T-cell (primary cell): ENCODE measurements around the gene R3HDML. TPM values are rescaled to one million over a fixed set of nuclear protein-coding genes. Genes with fewer than 3 reads are reported as not detected.
"Not testable (repeated sequence)": the region's sequence is repeated elsewhere in the genome, so short reads cannot be mapped to it uniquely, and the experiment has no call there.

Source experiments
- ATAC-seq, 4 experiments: fragments of 200-7000 bp in 3 of 4; fragments of 150-1000 bp in 1 of 4; cut with Tn5 transposase; replicated peaks in 1 of 4; 1 replicate in 3 of 4; 2 replicates in 1 of 4; pipeline ENCODE4 v1.10.0; 2021; ENCODE audit warnings: moderate library complexity in 3 of 4, mild to moderate bottlenecking in 2 of 4, moderate number of reproducible peaks in 1 of 4
- CTCF ChIA-PET, 2 donors: fragments of 300-600 bp; sonication (Branson Sonifier 250); formaldehyde crosslinking; loops; one replicate each; lab custom pipeline; 2022; ENCODE audit warnings: antibody characterized with exemption in 2 of 2; lab: Charles Lee
- POLR2A ChIA-PET, 2 donors: fragments of 300-600 bp; sonication (Branson Sonifier 250); formaldehyde crosslinking; loops; one replicate each; lab custom pipeline; 2022; ENCODE audit warnings: antibody characterized with exemption in 2 of 2; lab: Charles Lee
- DNase-seq, 35 experiments: peaks; one replicate each; pipeline versions ENCODE4 v3.0.0 to v3.0.0-alpha.2; 2013 to 2023
- H3K27ac ChIP-seq: one replicate; pipeline ENCODE4 v1.5.1; 2013; ENCODE audit warnings: low read length
- H3K27me3 ChIP-seq, 2 experiments: replicated peaks in 1 of 2; 1 replicate in 1 of 2; 2 replicates in 1 of 2; pipeline versions ENCODE4 v1.6.1 to v1.7.0; 2013; ENCODE audit warnings: low read length in 1 of 2, mixed read lengths in 1 of 2; ENCODE audit not compliant: control insufficient read depth in 2 of 2, insufficient read depth in 2 of 2; ENCODE audit errors: extremely low read depth in 1 of 2
- H3K36me3 ChIP-seq, 2 donors: 1 replicate in 1 of 2; 2 replicates in 1 of 2; pipeline versions ENCODE4 v1.6.1 to v1.7.0; 2013; ENCODE audit warnings: low read length in 1 of 2; ENCODE audit not compliant: control insufficient read depth in 2 of 2, insufficient read depth in 1 of 2; ENCODE audit errors: extremely low read depth in 1 of 2
- H3K4me1 ChIP-seq, 2 experiments: 1 replicate in 1 of 2; 2 replicates in 1 of 2; pipeline versions ENCODE4 v1.6.1 to v1.7.0; 2013; ENCODE audit warnings: low read length in 2 of 2, mixed read lengths in 1 of 2; ENCODE audit not compliant: insufficient read depth in 2 of 2, control insufficient read depth in 1 of 2; ENCODE audit errors: extremely low read depth in 1 of 2
- H3K4me3 ChIP-seq, 2 donors: 1 replicate in 1 of 2; 2 replicates in 1 of 2; pipeline versions ENCODE4 v1.5.1 to v1.7.0; 2013; ENCODE audit warnings: mild to moderate bottlenecking in 2 of 2, low read length in 1 of 2, moderate library complexity in 1 of 2; ENCODE audit not compliant: control insufficient read depth in 1 of 2; ENCODE audit errors: extremely low read depth in 1 of 2
- H3K9me3 ChIP-seq: 2 replicates; pipeline ENCODE4 v1.7.0; 2013
- H3K27ac Mint-ChIP-seq, 2 donors: one replicate each; pipeline ENCODE4 v1.8.0; 2020 to 2021; ENCODE audit warnings: mild to moderate bottlenecking in 2 of 2, mixed read lengths in 2 of 2
- H3K27me3 Mint-ChIP-seq, 2 donors: one replicate each; pipeline ENCODE4 v1.8.0; 2021 to 2022; ENCODE audit warnings: mixed read lengths in 2 of 2
- H3K36me3 Mint-ChIP-seq: one replicate; pipeline ENCODE4 v1.8.0; 2021; ENCODE audit warnings: mixed read lengths
- H3K4me1 Mint-ChIP-seq, 3 donors: one replicate each; pipeline ENCODE4 v1.8.0; 2020 to 2022; ENCODE audit warnings: mixed read lengths in 3 of 3, mild to moderate bottlenecking in 1 of 3
- H3K4me3 Mint-ChIP-seq, 3 donors: one replicate each; pipeline ENCODE4 v1.8.0; 2020 to 2022; ENCODE audit warnings: mild to moderate bottlenecking in 3 of 3, mixed read lengths in 3 of 3, moderate library complexity in 3 of 3
- H3K9me3 Mint-ChIP-seq, 3 donors: one replicate each; pipeline ENCODE4 v1.8.0; 2020 to 2022; ENCODE audit warnings: mixed read lengths in 3 of 3
- WGBS: methylation state at CpG from one replicate; pipeline ENCODE4 v1.1.5; 2013; ENCODE audit warnings: missing lambda C conversion rate; ENCODE audit not compliant: insufficient coverage; 5-methylcytosine and 5-hydroxymethylcytosine counted together
- total RNA-seq, 35 experiments: library from RNA in 6 of 35; stranded (reverse) in 6 of 35; fragments of 120-200 nt in 1 of 35; gene quantifications; one replicate each; pipeline versions ENCODE4 v1.2.1 to v1.2.4 and lab custom pipeline; 2013 to 2026

The R3HDML gene
- total RNA-seq, 5 donors from 2014 or later (not counting 1 experiment from before 2014, with no cell fraction given): not detected

DNA sequence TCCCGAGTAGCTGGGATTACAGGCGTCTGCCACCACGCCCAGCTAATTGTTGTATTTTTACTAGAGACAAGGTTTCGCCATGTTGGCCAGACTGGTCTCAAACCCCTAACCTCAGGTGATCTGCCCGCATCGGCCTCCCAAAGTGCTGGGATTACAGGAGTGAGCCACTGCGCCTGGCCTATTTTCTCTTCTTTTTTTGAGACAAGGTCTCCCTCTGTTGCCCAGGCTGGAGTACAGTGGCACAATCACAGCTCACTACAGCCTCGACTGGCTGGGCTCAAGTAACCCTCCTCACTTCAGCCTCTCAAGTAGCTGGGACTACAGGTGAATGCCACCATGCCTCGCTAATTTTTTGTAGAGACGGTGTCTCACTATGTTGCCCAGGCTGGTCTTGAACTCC, 9.1 kb downstream of the R3HDML start:
- CTCF ChIA-PET, H3K4me3 Mint-ChIP-seq: not testable (repeated sequence)
- POLR2A ChIA-PET: interaction anchor here in 1 of 2 donors (0.6 kb wide), 1 partner anchor 759 kb away, joined by 3 read pairs; no protein-coding TSS in a partner anchor

DNA sequence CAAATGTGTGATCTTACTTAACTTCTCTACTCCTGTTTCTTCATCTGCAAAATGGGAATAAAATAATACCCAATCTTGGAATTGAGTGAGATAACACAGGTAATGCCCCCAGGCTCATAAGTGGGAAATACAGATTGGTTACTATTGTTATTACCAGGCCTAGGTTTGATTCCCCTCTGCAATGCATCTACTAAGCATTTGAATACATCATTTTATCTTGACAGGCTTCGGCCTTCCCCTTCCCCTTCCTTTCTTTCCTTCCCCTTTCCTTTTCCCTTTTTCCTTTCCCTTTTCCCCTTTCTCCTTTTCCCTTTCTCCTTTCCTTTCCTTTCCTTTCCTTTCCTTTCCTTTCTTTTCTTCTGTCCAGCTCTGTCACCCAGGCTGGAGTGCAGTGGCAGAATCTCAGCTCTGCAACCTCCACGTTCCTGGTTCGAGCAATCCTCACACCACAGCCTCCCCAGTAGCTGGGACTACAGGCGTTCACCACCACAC, 11.4 kb downstream of the R3HDML start:
- 75% methylated on average over 1 of the region's 4 CpGs for WGBS
- Mint-ChIP-seq H3K9me3 (no peaks in the 10 kb centered on the region), H3K4me1 (no peaks in the 10 kb centered on the region), H3K36me3 (no peaks in the 10 kb centered on the region), H3K27me3 (peaks cover 7 to 9% of the 10 kb centered on the region in 2 donors), H3K4me3 (no peak overlapping the region), H3K27ac (no peak overlapping the region)
- no peak for ATAC-seq
- Histone ChIP-seq H3K27me3 (peaks cover 0 to 20% of the 10 kb centered on the region in 2 experiments), H3K9me3 (no peaks in the 10 kb centered on the region), H3K4me1 (no peaks in the 10 kb centered on the region), H3K36me3 (no peaks in the 10 kb centered on the region), H3K27ac (no peak overlapping the region), H3K4me3 (no peak overlapping the region)
- POLR2A ChIA-PET: no interaction called here
- DNase-seq: no peak
- CTCF ChIA-PET: no interaction called here

More for the DNA sequence above, 9.1 kb downstream of the R3HDML start:
- not testable (repeated sequence) for H3K27ac Mint-ChIP-seq, ATAC-seq, DNase-seq, H3K36me3 ChIP-seq, H3K27ac ChIP-seq, H3K4me1 Mint-ChIP-seq, H3K27me3 Mint-ChIP-seq, H3K9me3 ChIP-seq, H3K9me3 Mint-ChIP-seq, H3K4me3 ChIP-seq, H3K4me1 ChIP-seq, H3K36me3 Mint-ChIP-seq
- H3K27me3 ChIP-seq: peaks cover 0 to 17% of the 10 kb centered on the region in 2 experiments
- WGBS: 73% methylated on average over 9 of the region's 10 CpGs

DNA sequence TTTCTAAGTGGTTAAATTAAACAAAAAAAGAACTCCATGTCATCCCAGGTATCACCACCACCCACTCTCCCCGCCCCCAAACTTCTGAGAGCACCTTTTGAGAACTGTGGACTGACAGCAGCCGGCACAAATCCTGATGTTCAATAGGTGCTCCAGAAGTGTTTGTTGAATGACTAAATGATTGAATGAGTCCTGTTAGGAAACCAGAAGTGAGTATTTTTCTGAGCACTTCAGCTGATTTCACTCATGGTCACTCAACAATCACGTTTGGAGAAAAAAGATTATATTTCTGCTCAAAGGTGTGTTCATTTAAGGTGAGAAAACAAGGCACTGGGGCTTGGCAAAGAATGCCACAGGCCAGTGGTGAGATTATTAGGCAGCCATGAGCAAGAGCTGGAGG, 12.5 kb downstream of the R3HDML start:
- ATAC-seq (no peak), DNase-seq (no peak)
- POLR2A ChIA-PET: no interaction called here
- H3K27ac ChIP-seq: no peak overlapping the region
- H3K4me3 ChIP-seq: no peak overlapping the region
- no peak overlapping the region for H3K27ac Mint-ChIP-seq
- H3K4me3 Mint-ChIP-seq: no peak overlapping the region
- peaks cover 7 to 9% of the 10 kb centered on the region in 2 donors for H3K27me3 Mint-ChIP-seq
- no peaks in the 10 kb centered on the region for H3K36me3 Mint-ChIP-seq
- no peaks in the 10 kb centered on the region for H3K36me3 ChIP-seq
- WGBS: no CpG with 5 or more reads among the region's 3 CpGs
- no peaks in the 10 kb centered on the region for H3K4me1 ChIP-seq
- H3K9me3 ChIP-seq: no peaks in the 10 kb centered on the region
- no peaks in the 10 kb centered on the region for H3K9me3 Mint-ChIP-seq
- H3K4me1 Mint-ChIP-seq: no peaks in the 10 kb centered on the region
- H3K27me3 ChIP-seq: peaks cover 0 to 23% of the 10 kb centered on the region in 2 experiments
- CTCF ChIA-PET: no interaction called here

DNA sequence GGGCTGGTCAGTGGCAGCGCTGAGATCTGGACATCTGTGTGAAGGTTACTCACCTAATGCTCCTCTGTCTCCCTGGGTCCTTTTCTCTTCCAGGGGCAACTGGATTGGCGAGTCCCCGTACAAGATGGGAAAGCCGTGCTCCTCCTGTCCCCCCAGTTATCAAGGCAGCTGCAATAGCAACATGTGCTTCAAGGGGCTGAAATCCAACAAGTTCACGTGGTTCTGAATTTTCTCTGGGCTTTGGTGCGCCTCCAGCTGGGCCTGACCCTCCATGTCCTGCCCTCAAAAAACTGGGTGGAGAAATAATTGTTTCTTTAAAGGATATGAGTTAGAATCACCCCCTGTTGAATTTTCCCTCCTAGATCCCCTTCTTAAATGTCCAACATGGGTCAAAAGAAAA, 13.7 kb downstream of the R3HDML start:
- Mint-ChIP-seq H3K27ac (no peak overlapping the region), H3K4me1 (no peaks in the 10 kb centered on the region), H3K36me3 (no peaks in the 10 kb centered on the region), H3K4me3 (no peak overlapping the region), H3K9me3 (no peaks in the 10 kb centered on the region), H3K27me3 (peaks cover 7 to 15% of the 10 kb centered on the region in 2 donors)
- Histone ChIP-seq H3K27ac (no peak overlapping the region), H3K27me3 (peaks cover 0 to 27% of the 10 kb centered on the region in 2 experiments), H3K36me3 (no peaks in the 10 kb centered on the region), H3K4me3 (no peak overlapping the region), H3K4me1 (no peaks in the 10 kb centered on the region), H3K9me3 (no peaks in the 10 kb centered on the region)
- no peak for ATAC-seq
- ChIA-PET CTCF (no interaction called here), POLR2A (no interaction called here)
- DNase-seq: no peak
- WGBS: 100% methylated on average over 2 of the region's 6 CpGs

DNA sequence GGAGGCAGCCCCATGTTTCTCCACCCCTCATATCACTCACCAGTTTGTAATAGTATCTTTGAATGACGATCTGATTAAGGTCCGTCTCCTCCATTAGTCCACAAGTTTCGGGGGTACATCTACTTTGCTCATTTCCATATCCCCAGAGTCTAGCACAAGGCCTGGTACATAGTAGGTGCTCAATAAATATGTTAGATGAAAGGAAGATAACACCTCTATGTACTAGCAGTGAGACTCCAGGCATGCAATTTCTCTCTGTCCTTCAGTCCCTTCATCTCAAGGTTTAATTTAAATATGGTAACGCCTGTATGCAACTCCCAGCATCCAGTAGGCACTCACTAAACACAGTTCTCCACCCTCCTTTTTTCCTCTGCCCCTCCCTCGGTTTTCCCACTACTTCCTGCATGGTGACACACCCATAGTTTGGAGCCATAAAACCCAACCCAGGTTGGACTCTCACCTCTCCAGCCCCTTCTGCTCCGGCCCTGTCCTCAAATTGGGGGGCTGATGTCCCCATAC, 18.2 kb downstream of the R3HDML start:
- H3K36me3 Mint-ChIP-seq: no peaks in the 10 kb centered on the region
- ChIA-PET CTCF (no interaction called here), POLR2A (no interaction called here)
- DNase-seq (no peak), ATAC-seq (no peak)
- Histone ChIP-seq H3K36me3 (no peaks in the 10 kb centered on the region), H3K9me3 (no peaks in the 10 kb centered on the region), H3K4me1 (no peaks in the 10 kb centered on the region), H3K4me3 (no peak overlapping the region), H3K27me3 (peaks cover 2 to 25% of the 10 kb centered on the region in 2 experiments), H3K27ac (no peak overlapping the region)
- 55% methylated on average over 1 of the region's 6 CpGs for WGBS
- peaks cover 3 to 20% of the 10 kb centered on the region in 2 donors for H3K27me3 Mint-ChIP-seq
- no peak overlapping the region for H3K27ac Mint-ChIP-seq
- H3K9me3 Mint-ChIP-seq: no peaks in the 10 kb centered on the region
- H3K4me3 Mint-ChIP-seq: no peak overlapping the region
- H3K4me1 Mint-ChIP-seq: no peaks in the 10 kb centered on the region

DNA sequence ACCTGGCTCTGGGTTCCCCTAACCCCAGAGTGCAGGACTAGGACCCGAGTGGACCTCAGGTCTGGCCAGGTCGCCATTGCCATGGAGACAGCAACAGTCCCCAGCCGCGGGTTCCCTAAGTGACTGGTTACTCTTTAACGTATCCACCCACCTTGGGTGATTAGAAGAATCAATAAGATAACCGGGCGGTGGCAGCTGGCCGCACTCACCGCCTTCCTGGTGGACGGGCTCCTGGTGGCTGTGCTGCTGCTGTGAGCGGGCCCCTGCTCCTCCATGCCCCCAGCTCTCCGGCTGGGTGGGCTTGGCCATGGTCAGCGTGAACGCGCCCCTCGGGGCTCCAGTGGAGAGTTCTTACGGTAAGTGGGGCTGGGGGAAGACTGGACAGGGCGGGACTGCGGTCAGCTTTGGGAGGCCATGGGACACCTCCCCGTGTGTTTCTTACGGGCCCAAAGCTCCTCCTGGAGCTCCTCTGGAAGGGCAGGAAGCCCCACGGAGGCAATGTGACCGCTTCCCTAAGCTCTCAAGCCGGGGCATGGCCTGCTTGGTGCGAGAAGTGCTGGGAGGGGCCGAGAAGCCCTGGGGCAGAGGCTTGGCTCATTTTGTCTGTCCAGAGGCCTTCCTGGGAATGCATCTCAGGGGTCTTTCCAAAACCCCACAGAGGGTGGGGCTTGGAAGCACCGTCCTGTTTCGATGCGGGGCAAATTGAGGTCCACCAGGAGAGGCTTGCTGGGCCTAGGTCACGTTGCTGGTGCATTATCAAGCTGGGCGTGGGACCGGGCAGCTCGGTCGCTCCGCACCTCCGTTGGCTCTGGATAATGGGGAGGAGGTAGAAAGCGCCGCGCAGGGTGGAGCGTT, 18.9 kb downstream of the R3HDML start, which contains the start of gene HNF4A:
HNF4A (plus strand) TSS at position 202 of the 855 bp plus-strand sequence; CDS start at position 308, 106 bp downstream.
- H3K27ac Mint-ChIP-seq: no peak within 1 kb of the TSS
- no peak within 1 kb of the TSS for H3K4me3 Mint-ChIP-seq
- DNase-seq (no peak), ATAC-seq (no peak)
- Histone ChIP-seq H3K27me3 (peaks cover 2 to 18% of the 10 kb centered on the region in 2 experiments), H3K4me1 (no peaks in the 10 kb centered on the region), H3K4me3 (no peak within 1 kb of the TSS), H3K36me3 (no peaks in the 10 kb centered on the region), H3K9me3 (no peaks in the 10 kb centered on the region), H3K27ac (no peak within 1 kb of the TSS)
- 85% methylated on average over 32 of the region's 40 CpGs for WGBS
- H3K4me1 Mint-ChIP-seq: no peaks in the 10 kb centered on the region
- no peaks in the 10 kb centered on the region for H3K36me3 Mint-ChIP-seq
- no peaks in the 10 kb centered on the region for H3K9me3 Mint-ChIP-seq
- POLR2A ChIA-PET: no interaction called here
- CTCF ChIA-PET: no interaction called here
- H3K27me3 Mint-ChIP-seq: peaks cover 3 to 20% of the 10 kb centered on the region in 2 donors
